GM18870 (cell line): ENCODE measurements around the gene TTC3.
A peak's percentile ranks its signal among the peaks of the same experiment; 100 is the strongest.
"Not testable (repeated sequence)": the region's sequence is repeated elsewhere in the genome, so short reads cannot be mapped to it uniquely, and the experiment has no call there.

ENCODE experiments used
- ATAC-seq: cut with Tn5 transposase; IDR thresholded peaks from one replicate; pipeline ENCODE4 v1.9.1; 2021; ENCODE audit warnings: moderate library complexity; ENCODE audit not compliant: unreplicated experiment

The TTC3 gene, protein sequence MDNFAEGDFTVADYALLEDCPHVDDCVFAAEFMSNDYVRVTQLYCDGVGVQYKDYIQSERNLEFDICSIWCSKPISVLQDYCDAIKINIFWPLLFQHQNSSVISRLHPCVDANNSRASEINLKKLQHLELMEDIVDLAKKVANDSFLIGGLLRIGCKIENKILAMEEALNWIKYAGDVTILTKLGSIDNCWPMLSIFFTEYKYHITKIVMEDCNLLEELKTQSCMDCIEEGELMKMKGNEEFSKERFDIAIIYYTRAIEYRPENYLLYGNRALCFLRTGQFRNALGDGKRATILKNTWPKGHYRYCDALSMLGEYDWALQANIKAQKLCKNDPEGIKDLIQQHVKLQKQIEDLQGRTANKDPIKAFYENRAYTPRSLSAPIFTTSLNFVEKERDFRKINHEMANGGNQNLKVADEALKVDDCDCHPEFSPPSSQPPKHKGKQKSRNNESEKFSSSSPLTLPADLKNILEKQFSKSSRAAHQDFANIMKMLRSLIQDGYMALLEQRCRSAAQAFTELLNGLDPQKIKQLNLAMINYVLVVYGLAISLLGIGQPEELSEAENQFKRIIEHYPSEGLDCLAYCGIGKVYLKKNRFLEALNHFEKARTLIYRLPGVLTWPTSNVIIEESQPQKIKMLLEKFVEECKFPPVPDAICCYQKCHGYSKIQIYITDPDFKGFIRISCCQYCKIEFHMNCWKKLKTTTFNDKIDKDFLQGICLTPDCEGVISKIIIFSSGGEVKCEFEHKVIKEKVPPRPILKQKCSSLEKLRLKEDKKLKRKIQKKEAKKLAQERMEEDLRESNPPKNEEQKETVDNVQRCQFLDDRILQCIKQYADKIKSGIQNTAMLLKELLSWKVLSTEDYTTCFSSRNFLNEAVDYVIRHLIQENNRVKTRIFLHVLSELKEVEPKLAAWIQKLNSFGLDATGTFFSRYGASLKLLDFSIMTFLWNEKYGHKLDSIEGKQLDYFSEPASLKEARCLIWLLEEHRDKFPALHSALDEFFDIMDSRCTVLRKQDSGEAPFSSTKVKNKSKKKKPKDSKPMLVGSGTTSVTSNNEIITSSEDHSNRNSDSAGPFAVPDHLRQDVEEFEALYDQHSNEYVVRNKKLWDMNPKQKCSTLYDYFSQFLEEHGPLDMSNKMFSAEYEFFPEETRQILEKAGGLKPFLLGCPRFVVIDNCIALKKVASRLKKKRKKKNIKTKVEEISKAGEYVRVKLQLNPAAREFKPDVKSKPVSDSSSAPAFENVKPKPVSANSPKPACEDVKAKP (N-terminal part only)

DNA sequence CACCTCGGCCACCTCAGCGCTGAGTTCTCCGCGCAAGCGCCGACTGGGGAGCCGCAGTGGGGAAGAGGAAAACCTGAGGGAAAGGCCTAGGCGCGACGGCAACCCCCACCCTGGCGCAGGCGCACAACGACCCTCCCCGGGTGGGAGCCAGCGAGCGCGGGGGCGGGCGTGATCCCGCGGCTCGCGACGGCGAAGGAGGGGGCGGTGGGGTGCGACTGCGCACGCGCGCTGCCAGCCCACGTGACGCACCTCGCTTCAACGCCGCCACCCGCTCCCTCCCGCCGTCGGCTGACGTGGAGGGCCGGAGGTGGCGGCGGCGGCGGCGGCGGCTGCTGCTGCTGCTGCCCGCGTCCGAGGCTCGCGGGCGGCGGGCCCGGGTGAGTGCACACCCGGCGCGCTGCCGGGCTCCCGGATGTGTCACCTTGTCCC is at the start of gene TTC3, which contains the start of gene PIGP:
TTC3 (plus strand) TSS at position 267 of the 429 bp plus-strand sequence. CDS start 14,004 bp downstream, outside the sequence.
PIGP (minus strand) TSS at position 84 of the 429 bp plus-strand sequence. CDS start 556 bp downstream, outside the sequence.
- peak; percentile 42 for ATAC-seq

DNA sequence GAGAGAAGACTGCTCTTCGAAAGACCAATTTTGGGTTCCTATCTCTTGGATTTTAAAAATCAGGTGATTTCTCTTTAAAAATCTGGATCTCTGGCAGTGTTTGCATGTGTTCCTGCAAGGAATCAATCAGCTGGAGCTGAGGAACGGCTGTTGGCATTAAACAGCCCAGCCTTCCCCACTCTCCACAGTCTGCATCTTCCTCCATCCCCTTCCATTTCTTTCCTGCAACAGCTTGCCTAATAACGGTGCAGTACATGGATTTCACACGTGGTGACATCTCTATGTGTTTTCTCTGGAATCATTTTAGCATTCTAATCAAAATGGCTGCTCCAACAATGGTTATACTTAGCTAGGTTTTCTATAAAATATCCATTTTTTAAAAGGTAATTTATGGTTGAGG is 46.6 kb upstream of the TTC3 start:
- ATAC-seq, result no peak

DNA sequence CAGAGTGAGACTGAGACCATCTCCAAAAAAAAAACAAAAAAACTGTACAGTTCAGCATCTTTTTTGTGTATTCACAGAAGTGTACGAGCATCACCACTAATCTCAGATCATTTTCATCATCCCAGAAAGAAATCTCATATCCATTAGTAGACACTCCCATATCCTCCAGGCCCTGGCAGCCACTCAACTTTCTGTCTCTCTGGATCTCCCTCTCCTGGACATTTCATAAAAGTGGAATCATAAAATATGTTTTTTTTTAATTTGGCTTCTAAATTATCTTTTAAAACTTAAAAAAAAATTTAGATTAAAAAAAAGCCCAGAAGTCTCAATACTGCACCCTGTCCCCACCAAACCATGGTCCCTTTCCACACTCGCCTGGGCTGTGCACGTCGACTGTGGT is 44.5 kb upstream of the TTC3 start:
- no peak for ATAC-seq

DNA sequence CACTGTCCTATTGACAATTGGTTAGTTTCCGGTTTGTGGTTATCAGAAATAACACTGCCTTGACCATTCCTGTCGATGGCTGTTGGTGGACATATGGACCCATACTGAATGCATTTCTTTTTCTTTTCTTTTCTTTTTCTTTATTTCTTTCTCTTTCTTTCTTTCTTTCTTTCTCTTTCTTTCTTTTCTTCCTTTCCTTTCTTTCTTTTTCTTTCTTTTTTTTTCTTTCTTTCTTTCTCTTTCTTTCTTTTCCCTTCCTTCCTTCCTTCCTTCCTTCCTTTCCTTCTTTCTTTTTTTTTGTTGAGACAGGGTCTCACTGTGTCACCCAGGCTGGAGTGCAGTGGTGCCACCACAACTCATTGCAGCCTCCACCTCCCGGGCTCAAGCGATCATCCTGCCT is 42.2 kb upstream of the TTC3 start:
- ATAC-seq, result no peak

DNA sequence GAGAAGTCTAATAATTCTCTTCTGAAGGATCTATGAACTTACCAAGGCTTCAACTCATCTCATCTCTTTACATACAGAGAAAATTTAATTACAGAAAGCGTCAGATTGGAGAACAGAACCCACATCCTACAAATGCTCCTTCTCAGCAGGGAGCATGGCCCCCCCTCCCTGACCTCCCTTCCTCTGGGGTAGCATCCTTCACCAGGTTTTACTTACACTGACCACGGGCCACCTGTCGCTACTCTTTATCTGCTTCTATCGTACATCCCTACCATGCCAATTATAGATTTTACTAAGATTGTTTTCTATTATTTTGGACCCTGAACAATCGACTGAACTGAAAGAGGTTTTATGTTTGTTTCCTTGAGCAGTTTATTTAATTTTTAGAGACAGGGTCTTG is 40.8 kb upstream of the TTC3 start:
- ATAC-seq, result no peak

DNA sequence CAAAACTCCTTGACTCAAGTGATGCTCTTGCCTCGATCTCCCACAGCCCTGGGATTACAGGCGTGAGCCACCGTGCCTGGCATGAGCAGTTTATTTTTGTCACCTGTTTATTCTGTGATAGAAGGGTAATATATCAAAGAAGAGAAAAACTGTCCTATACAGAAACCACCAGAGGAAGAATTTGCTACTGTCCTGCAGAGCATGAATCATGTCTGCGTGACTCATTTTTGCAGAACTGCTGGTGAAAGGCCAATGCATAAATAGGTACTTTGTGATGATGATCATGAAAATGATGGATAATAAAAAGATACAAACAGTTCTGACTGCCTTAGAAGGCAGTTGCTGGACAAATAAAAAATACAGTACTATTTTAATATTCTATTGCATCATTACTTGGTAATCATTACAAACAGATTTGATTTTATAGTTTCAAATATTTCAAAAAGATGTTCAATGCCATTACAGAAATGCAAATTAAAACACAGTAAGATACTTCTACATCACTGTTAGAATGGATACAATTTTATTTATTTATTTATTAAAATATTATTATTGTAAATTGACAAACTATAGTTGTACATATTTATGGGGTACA is 40.1 kb upstream of the TTC3 start:
- ATAC-seq, result no peak

DNA sequence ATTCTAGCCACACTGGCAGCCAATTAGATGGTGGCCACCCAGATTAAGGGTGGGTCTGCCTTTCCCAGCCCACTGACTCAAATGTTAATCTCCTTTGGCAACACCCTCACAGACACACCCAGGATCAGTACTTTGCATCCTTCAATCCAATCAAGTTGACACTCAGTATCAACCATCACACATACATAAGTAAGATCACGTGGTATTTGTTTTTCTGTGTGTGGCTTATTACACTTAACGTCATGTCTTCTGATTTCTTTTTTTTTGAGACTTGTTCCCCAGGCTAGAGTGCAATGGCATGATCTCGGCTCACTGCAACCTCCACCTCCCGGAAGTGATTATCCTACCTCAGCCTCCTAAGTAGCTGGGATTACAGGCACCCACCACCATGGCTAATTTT is 38.7 kb upstream of the TTC3 start:
- ATAC-seq, result not testable (repeated sequence)

DNA sequence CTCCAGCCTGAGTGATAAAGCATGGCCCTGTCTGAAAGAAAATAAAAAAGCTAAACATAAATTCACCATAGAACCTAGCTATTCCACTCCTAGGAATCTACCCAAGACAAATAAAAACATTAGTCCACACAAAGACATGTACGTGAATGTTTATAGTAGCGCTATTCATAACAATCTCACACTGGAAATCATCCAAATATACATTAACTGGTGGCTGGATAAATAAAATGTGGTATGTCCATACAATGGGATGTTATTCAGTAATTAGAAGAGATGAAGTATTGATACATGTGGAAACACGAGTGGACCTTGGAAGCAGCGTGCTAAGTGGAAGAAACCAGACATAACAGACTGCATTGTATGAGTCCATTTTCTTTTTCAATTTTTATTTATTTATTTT is 36.9 kb upstream of the TTC3 start:
- no peak for ATAC-seq

DNA sequence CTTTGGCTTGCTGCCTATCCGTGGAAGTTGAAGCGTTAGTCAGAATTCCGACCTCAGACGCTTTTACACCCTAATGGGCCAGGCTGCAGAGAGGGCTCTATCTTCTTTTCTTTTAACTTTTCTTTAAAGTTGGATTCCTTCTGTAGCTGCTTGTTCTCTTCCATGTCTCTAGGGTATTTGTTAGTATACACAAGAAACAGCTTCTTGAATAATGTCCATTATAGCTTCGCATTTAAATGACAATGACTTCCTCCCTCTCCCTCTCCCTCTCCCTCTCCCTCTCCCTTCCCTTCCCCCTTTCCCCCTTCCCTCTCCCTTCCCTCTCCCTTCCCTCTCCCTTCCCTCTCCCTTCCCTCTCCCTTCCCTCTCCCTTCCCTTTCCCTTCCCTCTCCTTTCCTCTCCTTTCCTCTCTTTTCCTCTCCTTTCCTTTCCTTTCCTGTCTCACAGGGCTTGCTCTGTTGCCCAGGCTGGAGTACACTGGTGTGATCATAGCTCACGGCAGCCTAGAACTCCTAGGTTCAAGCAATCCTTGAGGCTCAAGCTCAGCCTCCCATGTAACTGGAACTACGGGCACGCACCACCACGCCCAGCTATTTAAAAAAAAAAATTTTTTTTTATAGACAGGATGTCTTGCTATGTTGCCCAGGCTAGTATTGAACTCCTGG is 33.5 kb upstream of the TTC3 start:
- ATAC-seq, result no peak

DNA sequence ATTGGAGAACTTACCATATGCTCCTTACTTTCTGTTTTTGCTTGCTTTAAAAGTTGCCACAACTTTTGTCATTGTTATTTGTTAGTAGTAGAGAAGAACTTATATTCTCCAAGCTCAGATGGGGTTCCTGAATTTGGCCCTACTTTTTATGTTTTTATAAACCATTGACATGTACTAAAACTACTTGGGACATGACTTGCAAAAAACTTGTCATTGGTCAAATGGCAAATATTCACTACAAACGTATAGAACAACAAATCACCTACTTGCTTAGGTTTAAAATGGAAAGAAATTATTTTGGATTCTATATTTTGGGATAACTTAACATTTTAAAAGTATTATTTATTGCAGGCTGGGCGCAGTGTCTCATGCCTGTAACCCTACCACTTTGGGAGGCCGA is 32.8 kb upstream of the TTC3 start:
- ATAC-seq, result no peak

DNA sequence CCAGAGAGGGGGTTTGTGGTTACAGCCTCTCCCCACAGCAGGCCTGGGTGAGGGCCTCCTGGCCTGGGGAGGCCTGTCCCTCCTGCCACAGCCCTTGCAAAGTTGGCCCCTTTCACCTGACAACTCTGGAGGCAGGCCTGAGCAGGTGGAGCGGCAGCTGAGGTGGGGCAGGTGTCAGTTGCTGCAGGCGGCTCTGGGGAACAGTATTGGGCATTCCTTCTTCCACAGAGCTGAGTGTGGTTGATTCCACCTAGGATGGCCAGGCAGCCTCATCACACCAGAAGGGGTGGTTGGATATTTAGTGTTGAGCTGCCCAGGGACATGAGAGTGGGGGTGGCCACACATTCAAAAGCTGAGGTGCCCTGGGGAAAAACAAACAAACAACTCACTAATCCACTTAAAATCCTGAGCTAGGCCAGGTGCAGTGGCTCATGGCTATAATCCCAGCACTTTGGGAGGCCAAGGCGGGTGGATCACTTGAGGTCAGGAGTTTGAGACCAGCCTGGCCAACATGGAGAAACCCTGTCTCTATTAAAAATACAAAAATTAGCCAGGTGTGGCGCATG is 31.3 kb upstream of the TTC3 start:
- no peak for ATAC-seq

DNA sequence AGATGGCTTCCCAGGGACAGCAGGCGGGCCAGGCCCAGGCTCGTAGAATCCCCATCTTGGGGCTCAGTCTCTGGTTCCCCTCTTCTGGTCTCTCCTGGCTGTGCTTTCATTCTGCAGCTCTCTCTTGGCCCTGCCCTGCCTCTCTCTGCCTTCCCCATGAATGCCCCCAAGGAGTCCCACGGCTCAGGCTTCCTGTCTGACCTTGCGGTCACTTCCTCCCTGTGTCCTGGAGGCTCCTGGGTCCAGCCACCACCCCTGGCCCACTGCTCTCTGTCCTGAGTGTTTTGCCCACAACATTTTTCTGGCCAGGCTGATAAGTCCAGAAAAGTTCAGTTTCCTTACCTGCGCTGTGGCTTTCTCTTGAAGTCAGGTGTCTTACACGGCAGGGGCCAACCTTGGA is 29.2 kb upstream of the TTC3 start:
- ATAC-seq, result no peak

DNA sequence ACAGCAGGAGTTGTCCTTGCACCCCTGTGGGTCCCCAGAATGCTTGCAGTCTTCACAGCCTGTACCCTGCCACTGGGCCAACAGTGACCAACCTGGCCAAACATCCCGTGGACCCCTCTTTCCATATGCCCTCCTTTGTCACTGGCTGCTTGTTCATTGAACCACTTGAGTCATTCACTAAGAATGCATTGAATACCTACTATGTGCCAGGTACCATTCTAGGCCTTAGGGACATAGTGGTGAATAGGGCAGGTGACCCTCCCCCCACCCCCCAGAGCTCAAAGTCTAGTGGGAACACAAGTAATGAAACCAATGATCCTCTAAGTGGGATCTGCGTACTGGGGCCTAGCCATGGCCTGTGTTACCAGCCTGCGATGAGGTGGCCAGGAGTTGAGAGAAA is 28.4 kb upstream of the TTC3 start:
- no peak for ATAC-seq

DNA sequence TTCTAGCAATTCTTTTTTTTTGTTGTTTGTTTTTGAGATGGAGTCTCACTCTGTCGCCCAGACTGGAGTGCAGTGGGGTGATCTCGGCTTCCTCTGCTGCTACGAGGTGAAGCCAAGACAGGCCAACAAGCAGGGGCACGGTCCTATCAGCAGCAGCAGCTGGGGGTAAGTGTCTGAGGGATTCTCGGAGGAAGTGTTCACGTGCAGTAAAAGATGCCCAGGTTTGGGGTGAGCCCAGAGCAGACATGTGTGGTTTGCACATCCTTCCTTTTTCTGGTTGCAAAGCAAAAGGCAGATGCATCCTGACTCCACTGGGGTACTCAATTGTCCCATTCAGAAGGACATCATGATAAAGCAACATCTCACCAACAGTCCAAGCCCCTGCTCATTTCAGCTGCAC is 27.9 kb upstream of the TTC3 start:
- ATAC-seq, result no peak

DNA sequence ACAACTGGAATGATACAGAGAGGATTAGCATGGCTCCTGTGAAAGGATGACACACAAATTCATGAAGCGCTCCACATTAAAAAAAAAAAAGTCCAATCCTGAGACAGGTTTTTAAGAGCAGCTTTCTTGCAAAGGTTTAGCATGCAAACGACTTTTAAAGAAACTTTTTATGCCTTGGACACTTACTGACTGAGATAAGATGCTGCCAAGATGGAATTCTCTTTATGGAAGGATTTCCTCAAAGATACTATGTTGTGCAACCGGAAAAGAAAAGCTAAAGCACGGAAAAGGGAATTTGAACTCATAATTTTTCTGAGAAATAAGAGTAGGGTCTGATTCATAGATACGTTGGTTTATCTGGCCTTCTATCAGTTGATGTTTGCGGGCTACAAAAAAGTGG is 27.5 kb upstream of the TTC3 start:
- ATAC-seq, result no peak

DNA sequence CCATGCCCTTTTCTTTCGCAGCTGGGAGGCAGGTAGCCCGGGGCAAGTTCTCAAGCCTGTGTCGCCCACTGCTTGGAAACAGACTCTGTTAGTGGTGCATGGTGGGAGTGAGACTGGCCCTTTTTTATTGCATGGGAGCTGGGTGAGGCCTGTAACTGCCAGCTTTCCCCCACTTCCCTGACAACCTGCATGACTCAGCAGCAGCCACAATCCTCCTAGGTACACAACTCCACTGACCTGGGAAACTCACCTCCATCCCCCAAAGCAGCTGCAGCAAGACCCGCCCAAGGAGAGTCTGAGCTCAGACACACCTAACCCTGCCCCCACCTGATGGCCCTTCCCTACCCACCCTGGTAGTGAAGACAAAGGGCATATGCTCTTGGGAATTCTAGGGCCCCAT is 26.0 kb upstream of the TTC3 start:
- no peak for ATAC-seq

DNA sequence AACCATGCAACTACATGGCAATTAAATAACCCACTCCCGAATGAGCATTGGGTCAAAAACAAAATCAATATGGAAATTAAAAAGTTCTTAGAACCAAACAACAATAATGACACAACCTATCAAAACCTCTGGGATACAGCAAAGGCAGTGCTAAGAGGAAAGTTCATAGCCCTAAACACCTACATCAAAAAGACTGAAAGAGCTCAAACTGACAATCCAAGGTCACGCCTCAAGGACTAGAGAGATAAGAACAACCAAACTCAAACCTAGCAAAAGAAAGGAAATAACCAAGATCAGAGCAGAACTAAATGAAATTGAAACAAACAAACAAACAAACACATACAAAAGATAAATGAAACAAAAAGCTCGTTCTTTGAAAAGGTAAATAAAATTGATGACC is 23.3 kb upstream of the TTC3 start:
- ATAC-seq, result not testable (repeated sequence)

DNA sequence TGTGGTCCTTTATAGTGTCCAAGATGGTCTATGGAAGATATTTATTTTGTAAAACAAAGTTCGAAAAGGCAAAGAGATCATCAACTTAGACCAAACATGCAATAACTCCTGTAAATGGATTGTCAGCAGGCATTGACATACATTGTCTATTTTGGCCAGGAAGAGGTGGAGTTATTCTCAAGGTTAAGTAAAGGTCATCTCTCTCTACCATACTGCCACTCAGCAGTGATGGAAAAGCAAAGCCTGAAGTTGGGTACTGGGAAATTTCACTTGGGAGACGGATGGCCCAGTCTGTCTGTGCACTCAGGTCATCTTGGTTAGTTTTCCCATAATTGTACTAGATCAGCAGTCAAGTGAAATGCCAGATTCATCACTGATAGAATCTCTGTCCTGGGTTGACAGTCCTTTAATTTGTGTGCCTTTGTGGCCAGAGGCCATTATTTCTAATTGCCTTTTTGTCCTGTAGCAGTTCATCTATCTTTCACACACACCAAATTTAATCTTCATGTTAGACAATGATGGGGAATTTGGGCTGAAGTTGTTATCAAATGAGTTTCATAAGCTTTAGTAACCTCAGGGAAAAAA is 17.7 kb upstream of the TTC3 start:
- no peak for ATAC-seq

DNA sequence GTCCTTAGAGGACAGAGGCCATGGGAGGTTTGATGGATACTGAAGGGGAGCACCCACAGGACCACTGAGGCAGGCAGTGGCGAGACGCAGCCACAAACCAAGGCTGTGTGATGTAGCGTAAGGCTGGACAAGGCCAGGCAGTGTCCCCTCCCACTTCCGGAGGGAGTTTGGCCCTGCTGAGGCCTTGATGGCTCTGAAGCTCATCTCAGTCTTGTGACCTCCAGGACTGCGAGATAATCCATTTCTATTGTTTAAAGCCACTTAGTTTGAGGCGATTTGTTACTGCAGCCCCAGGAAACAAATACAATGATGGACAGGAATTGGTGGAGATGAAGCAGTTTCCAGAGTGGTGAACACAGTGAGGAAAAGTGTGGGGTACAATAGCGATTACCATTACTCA is 15.4 kb upstream of the TTC3 start:
- ATAC-seq, result no peak

DNA sequence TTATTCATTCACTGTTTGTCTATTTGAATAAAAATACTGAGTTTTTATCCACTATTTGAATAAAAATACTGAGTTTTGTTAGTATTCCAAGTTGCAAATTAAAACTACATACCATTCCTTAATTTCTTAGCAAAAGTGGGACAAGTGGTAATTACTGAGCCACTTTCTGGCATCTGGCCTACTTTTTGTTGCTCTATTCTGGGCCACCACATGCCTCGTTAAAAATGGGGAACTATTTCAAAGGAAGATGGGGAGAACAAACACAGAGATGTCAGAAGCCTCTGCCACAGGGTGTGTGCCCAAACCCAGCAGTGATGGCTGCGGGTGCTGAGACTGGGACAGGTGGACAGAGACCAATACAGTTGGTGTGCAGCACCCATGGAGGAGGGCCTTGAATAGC is 14.8 kb upstream of the TTC3 start:
- no peak for ATAC-seq
